NCI-H2196 treated with DMSO at 0.1 percent for 48 hours (cell line): ENCODE results near the gene RPL36.

Experiments
- DNase-seq: peaks from one replicate; lab custom pipeline; 2025; ENCODE audit not compliant: unreplicated experiment; lab: John Stamatoyannopoulos, UW

The RPL36 gene

GRCh38 chr19:5690125-5690954 is at the start of gene RPL36:
TSS of gene RPL36 (plus strand) at chr19:5690295. CDS start at chr19:5690508, 213 bp downstream.
- peak; percentile 92 for DNase-seq

DNA sequence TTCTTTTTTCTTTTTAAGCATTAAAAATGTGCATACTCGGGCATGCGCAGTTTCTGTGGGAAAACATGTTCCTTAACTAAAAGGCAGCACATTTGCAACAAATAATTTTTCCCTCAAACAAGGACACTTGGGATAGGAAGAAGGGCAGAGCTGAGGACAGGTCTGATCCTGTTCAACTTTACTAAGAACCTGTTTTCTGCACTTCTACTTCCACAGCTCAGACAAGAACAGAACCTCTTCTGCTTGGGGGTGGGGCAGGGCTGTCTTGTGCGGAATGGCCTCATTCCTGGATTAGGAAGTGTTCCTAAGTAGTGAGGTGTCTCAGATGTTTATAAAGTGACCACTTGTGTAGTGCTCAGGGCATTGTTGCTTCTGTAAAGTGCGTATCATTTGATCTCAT is 48.9 kb upstream of the RPL36 start:
- DNase-seq: no peak

- no peak for DNase-seq
These were observed 47.9 kb upstream of the RPL36 start for GRCh38 chr19:5642204-5642603.

DNA sequence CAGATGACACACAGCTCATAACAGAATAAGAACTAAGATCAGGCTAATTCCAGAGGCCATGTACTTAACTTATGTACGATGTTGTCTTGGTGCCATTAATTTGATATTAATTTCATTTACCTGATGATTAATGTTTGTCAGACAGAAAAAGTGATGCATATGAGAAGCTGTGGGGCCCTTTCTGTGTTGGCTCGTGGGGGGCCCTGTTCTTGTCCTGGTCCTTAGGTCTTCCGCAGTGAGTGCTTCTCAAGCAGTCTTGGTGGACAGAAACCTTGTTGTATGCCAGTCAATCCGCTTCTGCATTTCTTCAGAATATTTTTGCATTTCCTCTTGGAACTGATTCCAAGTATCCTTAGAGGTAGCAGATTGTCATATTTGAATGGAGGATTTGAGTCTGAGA is 47.0 kb upstream of the RPL36 start:
- DNase-seq: no peak

- DNase-seq: no peak
These were observed 46.1 kb upstream of the RPL36 start for GRCh38 chr19:5644037-5644436.

GRCh38 chr19:5645409-5645808 is 44.7 kb upstream of the RPL36 start:
- no peak for DNase-seq

DNA sequence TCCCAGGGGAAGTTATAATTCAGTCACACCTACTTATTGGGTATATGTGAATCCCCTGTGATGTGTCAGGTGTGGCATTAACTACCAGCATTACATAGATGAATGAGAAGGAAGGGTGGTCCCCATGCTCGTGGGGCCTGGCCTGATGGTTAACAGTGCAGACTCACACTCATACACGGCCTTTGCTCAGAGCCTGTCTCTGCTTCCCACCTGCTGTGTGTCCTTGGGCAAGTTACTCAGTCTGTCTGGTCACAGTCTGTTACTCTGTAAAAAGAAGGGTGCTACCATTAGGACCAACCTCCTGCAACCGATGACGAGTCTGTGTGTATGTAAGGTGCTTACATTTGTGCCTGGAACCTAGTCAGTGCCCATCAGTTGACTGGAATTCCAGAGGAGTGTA is 43.4 kb upstream of the RPL36 start:
- DNase-seq: no peak

GRCh38 chr19:5648464-5648863 is 41.6 kb upstream of the RPL36 start:
- DNase-seq: no peak

DNA sequence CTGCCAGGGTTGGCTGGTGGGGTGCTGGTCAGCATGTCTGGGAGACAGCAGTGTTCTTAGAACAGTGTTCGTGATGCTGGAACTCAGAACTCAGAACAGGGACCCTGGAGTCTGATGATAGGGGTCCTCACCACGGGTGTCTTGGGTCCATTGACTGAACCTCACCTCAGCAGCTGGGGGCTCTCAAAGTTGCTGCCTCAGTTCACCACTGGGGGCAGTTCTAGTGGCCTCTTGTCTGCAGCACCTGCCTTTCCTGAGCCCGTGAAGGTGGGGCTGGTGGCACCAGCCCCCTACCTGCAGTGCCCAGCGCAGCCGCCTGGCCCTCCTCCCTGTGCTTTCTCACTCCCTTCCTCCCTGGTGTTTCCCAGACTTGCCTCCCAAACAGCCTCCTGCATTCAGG is 38.7 kb upstream of the RPL36 start:
- DNase-seq: no peak

DNA sequence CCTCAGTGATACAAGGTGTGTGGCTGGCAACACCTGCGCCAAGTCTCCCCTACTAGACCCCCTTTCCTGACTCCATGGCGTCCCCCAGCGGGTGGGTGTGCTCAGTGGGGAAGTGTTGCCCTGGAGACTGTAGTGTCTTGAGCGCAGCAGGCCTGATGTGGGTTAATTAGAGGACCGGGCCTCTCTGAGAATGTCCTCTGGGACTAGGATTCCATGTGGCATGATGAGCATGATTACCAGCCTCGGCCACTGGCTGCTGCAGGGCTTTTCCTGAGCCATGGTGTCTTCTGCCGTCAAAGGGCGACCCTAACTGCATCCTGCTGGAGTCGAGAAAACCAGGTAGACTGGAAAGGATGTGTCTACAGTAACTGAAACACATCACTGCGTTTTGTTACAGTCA is 37.8 kb upstream of the RPL36 start:
- DNase-seq: no peak

- DNase-seq: no peak
These were observed 35.2 kb upstream of the RPL36 start for GRCh38 chr19:5654931-5655330.

DNA sequence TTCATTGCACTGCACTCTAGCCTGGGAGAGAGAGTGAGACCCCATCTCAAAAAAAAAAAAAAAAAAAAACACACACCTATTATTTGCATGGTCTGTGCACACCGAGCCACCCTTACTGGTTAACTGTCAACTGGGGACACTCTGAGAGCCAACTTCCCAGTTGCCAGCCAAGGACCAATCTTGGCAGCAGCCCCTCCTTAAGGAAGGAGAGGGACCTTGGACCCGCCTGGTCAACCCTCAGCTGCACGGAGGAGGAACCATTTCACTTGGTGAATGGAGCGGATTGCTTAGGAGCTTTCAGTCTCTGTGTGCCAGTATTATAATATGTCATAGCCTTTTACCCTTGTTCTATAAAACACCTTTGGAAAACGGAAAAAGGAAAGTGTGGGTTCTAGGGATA is 34.7 kb upstream of the RPL36 start:
- DNase-seq: no peak

GRCh38 chr19:5661483-5661882 is 28.6 kb upstream of the RPL36 start:
- no peak for DNase-seq

DNA sequence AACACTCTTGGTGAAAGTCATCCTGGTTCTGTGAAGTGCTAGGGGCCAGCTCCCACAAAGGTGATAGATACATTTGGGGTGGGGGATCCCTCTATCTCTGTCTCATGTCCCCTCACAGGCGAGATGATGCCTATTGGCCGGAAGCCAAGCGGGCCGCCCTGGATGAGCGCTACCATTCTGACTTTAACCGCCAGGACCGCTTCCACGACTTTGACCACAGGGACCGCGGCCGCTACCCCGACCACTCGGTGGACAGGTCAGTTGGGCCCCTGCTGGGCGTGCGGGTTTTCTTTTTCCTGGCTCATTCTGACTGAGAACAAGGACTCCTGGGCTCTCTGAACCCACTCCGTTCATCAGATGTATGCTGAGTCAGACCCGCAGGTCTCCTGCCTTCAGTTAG is 26.2 kb upstream of the RPL36 start:
- no peak for DNase-seq

DNA sequence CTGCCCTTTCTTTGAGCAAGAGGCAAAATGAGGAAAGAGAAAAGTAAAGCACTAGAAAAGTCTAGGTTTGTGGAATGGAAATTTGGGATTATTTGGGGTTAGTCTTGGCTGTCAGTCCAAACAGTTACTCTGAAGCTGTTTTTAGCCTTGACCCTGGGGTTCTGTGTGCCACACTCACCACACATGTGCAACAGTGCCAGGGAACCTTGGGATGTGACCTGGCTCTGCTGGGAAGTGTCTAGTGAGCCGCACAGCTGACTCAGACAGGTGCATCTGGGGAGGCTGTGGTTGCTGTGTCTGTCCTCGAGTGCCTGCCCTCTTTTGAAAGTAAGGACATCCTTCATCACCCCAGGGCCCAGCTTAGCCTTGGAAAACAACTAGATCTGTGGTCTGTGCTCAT is 25.6 kb upstream of the RPL36 start:
- no peak for DNase-seq

DNA sequence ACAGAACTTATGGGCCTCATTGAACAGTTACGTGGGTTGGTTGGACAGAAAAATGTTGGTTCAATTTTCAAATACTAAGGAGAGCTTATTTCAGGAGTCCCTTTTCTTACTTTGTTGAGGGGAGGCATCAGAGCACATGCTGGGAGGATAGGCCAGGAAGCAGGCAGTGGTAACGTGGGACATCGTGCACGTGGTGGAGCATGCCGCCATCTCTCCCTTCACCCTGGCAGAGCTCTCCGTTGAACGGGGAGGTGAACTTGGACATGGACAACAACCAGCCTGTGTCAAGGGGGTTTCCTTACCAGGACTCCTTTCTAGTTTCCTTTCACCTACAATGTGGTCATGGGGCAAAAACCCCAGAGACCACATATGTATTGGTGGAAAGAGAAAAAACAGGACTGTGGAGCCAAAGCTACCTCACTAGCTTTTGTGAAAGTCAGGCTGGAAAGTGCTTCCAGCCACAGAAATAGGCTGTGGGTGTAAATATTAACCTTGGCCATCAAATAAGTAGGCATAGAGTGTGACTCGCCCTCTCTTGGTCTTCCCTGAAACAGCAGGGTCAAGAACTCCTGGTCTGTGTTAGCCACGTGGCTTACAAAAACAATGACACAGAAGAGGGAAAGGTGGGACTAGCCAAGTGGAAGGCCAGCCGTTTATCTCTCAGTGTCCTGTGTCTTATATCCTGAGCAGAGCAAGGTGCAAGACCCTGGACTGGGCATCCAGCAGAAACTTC is 24.1 kb upstream of the RPL36 start:
- no peak for DNase-seq

DNA sequence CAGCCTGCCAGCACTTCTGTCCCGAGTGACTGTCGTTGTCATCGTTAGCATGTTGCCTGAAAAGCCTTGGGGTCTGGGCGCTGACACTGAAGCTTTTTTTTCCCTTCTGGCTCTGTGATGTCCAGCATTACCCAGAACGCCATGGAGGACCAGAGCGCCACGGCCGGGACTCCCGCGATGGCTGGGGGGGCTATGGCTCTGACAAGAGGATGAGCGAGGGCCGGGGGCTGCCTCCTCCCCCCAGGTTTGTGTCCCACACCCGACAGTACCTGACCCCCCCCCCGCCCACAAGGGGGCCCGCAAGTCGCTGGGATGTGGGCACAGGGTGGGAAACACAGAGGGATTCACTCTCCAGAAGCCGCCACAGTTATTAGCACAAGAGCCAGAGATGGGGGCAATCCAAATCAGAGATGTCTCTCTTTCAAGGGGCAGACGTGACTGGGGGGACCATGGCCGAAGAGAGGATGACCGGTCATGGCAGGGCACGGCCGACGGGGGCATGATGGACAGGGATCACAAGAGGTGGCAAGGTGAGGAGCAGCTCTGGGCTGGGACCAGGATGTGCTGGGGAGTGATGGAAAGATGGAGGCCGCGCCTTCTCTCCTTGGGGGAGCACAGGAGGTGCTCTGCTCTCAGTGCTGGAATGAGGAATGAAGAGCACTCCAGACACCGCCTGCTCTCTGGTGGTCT is 23.0 kb upstream of the RPL36 start:
- DNase-seq: no peak

- no peak for DNase-seq
These were observed 22.3 kb upstream of the RPL36 start for GRCh38 chr19:5667751-5668271.

DNA sequence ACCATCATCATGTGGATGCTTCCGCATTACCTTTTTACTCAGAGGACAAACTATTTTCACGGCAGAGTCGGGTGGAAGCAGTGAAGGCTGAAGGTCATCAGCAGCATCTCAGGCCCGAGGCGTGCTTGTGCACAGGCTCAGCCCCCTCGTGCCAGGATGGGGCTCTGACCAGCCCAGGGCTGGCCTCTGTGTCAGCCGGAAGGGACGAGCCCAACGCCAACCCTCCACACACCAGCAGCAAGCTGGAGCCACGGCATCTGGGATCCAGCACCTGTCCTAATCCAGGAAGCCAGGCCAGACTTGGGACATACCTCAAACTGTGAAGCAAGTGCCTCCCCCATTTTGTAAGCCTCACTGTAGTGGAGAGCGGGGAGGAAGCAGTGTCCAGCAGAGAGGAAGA is 20.9 kb upstream of the RPL36 start:
- no peak for DNase-seq

- no peak for DNase-seq
These were observed 18.5 kb upstream of the RPL36 start for GRCh38 chr19:5671600-5671999.

DNA sequence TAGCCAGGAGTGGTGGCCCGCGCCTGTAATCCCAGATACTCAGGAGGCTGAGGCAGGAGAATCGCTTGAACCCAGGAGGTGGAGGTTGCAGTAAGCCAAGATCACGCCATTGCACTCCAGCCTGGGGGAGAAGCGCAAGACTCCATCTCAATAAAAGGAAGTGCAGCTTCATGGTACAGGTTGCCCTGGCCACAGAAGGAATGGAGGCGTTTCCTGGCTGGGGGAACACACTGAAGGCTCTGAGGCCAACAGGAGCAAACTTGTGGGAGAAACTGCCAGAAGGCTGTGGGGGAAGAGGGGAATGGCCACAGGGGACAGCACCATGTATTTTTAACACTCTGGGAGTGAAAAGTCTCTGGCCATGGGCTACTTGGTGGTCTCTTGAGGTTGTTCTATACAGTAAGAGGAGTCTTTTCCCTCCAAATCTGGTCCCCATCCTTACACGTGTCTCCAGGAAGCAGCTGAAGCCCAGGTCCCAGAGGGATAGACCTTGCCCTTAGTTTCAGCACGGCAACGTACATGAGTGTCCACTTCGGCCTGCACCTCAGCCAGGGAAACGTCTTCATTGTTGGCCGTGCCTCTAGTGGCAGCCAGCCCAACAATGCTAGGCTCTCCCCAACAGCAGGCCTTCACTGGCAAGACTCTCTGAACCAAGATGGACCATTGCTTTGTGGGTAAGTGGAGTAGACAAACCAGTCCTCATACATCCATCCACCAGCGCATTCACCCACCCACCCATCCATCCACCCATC is 17.2 kb upstream of the RPL36 start:
- DNase-seq: no peak
